ENCODE results near the gene VAV2.

- no peak for TF ChIP-seq SIN3A (IDR thresholded peaks at IDR 0.05; ENCODE audit: borderline replicate concordance, low read depth, low read length)
- TF ChIP-seq NRF1 (IDR thresholded peaks at IDR 0.05; ENCODE audit: low read depth, low read length): no peak
- TF ChIP-seq PBX3 (IDR thresholded peaks at IDR 0.05): no peak
- TF ChIP-seq RXRA (IDR thresholded peaks at IDR 0.05; ENCODE audit: borderline replicate concordance, low read depth): no peak
Measured at GRCh38 chr9:133930046-133930681, 62.0 kb downstream of the VAV2 start.

All from SK-N-SH (cell line).